ENCODE data around the gene SIMC1.
"Not testable (repeated sequence)": the region's sequence is repeated elsewhere in the genome, so short reads cannot be mapped to it uniquely, and the experiment has no call there.

GRCh38 chr5:176253370-176254065 lies 15.3 kb downstream of the SIMC1 start:
- not testable (repeated sequence) for TF ChIP-seq EZH2phosphoT487 (IDR thresholded peaks at IDR 0.05; ENCODE audit: insufficient read depth, low read depth); EZH2 (IDR thresholded peaks at IDR 0.05; ENCODE audit: insufficient read depth, poor library complexity, severe bottlenecking)
